Natural killer cell (primary cell): ENCODE data around the gene CPEB4. TPM values are rescaled to one million over a fixed set of nuclear protein-coding genes. Genes with fewer than 3 reads are reported as not detected.

Source experiments
- ATAC-seq, 3 donors: fragments of 150-1000 bp in 2 of 3; fragments of 200-7000 bp in 1 of 3; cut with Tn5 transposase; 1 replicate in 1 of 3; 2 replicates in 2 of 3; pipeline ENCODE4 v1.10.0; 2021; ENCODE audit warnings: mild to moderate bottlenecking in 2 of 3, moderate library complexity in 2 of 3
- DNase-seq, 2 donors: peaks; one replicate each; pipeline versions ENCODE4 v3.0.0 to v3.0.0-alpha.2; 2013 to 2021; ENCODE audit warnings: mixed read lengths in 1 of 2
- H3K27ac ChIP-seq: one replicate; pipeline ENCODE4 v1.5.1; 2013; ENCODE audit warnings: mild to moderate bottlenecking, low read length
- H3K27me3 ChIP-seq: one replicate; pipeline ENCODE4 v1.6.1; 2013; ENCODE audit warnings: low read length; ENCODE audit not compliant: control insufficient read depth, insufficient read depth
- H3K36me3 ChIP-seq: one replicate; pipeline ENCODE4 v1.6.1; 2013; ENCODE audit warnings: low read length; ENCODE audit not compliant: control insufficient read depth, insufficient read depth
- H3K4me1 ChIP-seq: one replicate; pipeline ENCODE4 v1.6.1; 2013; ENCODE audit warnings: low read length; ENCODE audit not compliant: control insufficient read depth, insufficient read depth
- H3K4me3 ChIP-seq: one replicate; pipeline ENCODE4 v1.5.1; 2013; ENCODE audit warnings: low read length
- H3K9me3 ChIP-seq: one replicate; pipeline ENCODE4 v1.6.1; 2013; ENCODE audit warnings: low read length; ENCODE audit not compliant: control insufficient read depth, insufficient read depth
- H3K27ac Mint-ChIP-seq, 2 donors: one replicate each; pipeline ENCODE4 v1.8.0; 2022; ENCODE audit warnings: mild to moderate bottlenecking in 2 of 2, mixed read lengths in 2 of 2, moderate library complexity in 1 of 2
- H3K27me3 Mint-ChIP-seq, 2 donors: one replicate each; pipeline ENCODE4 v1.8.0; 2022; ENCODE audit warnings: low read depth in 2 of 2, mixed read lengths in 2 of 2
- H3K36me3 Mint-ChIP-seq: one replicate; pipeline ENCODE4 v1.8.0; 2022; ENCODE audit warnings: mixed read lengths
- H3K4me1 Mint-ChIP-seq, 2 donors: one replicate each; pipeline ENCODE4 v1.8.0; 2022; ENCODE audit warnings: mixed read lengths in 2 of 2
- H3K4me3 Mint-ChIP-seq: one replicate; pipeline ENCODE4 v1.8.0; 2022; ENCODE audit warnings: mild to moderate bottlenecking, moderate library complexity, mixed read lengths
- H3K9me3 Mint-ChIP-seq, 2 donors: one replicate each; pipeline ENCODE4 v1.8.0; 2022; ENCODE audit warnings: mixed read lengths in 2 of 2
- WGBS: methylation state at CpG from one replicate; pipeline ENCODE4 v1.1.7; 2013; ENCODE audit warnings: missing lambda C conversion rate; ENCODE audit not compliant: insufficient coverage; 5-methylcytosine and 5-hydroxymethylcytosine counted together
- intact Hi-C: fragments of 100-400 bp; cut with micrococcal nuclease; formaldehyde crosslinking; loops from one replicate; pipeline ENCODE4 v1.14.2; 2022
- total RNA-seq, 4 donors: library from RNA; stranded (reverse); fragments of 120-200 nt in 1 of 4; gene quantifications; one replicate each; pipeline versions ENCODE4 v1.2.3 to v1.2.4, GENCODE V29; 2013 to 2022
- TF ChIP-seq, protein P1 (sequence below): fragments of 200-600 bp; IDR thresholded peaks from one replicate; pipeline ENCODE4 v1.8.0; 2022; ENCODE audit warnings: antibody characterized with exemption

CPEB4 gene
- total RNA-seq, 3 donors from 2014 or later (not counting 1 experiment from before 2014, with no cell fraction given): 44.4 to 60.4 (median 55.1) TPM

GRCh38 chr5:173902743-173903142 lies 14.6 kb downstream of the CPEB4 start:
- no peaks in the 10 kb centered on the region for H3K9me3 Mint-ChIP-seq

GRCh38 chr5:173903396-173904140 lies 15.4 kb downstream of the CPEB4 start:
- Histone ChIP-seq H3K27me3 (no peaks in the 10 kb centered on the region), H3K4me3 (no peak overlapping the region), H3K36me3 (no peaks in the 10 kb centered on the region), H3K4me1 (no peaks in the 10 kb centered on the region), H3K27ac (no peak overlapping the region), H3K9me3 (no peaks in the 10 kb centered on the region)
- Mint-ChIP-seq H3K27ac (no peak overlapping the region), H3K27me3 (no peaks in the 10 kb centered on the region), H3K9me3 (no peaks in the 10 kb centered on the region), H3K4me3 (no peak overlapping the region), H3K36me3 (no peaks in the 10 kb centered on the region), H3K4me1 (peaks cover 54 to 58% of the 10 kb centered on the region in 2 donors)
- TF ChIP-seq, protein P1, sequence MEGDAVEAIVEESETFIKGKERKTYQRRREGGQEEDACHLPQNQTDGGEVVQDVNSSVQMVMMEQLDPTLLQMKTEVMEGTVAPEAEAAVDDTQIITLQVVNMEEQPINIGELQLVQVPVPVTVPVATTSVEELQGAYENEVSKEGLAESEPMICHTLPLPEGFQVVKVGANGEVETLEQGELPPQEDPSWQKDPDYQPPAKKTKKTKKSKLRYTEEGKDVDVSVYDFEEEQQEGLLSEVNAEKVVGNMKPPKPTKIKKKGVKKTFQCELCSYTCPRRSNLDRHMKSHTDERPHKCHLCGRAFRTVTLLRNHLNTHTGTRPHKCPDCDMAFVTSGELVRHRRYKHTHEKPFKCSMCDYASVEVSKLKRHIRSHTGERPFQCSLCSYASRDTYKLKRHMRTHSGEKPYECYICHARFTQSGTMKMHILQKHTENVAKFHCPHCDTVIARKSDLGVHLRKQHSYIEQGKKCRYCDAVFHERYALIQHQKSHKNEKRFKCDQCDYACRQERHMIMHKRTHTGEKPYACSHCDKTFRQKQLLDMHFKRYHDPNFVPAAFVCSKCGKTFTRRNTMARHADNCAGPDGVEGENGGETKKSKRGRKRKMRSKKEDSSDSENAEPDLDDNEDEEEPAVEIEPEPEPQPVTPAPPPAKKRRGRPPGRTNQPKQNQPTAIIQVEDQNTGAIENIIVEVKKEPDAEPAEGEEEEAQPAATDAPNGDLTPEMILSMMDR: no peak
- DNase-seq (no peak), ATAC-seq (no peak)
- intact Hi-C loops: no loop called here
- WGBS: 94% methylated on average over 5 of the region's 5 CpGs

More at GRCh38 chr5:173902743-173903142, 14.6 kb downstream of the CPEB4 start:
- H3K4me3 Mint-ChIP-seq: no peak overlapping the region
- peak overlapping the region in 1 of 2 donors; percentile 28 for H3K27ac Mint-ChIP-seq
- no peaks in the 10 kb centered on the region for H3K9me3 ChIP-seq
- H3K4me1 Mint-ChIP-seq: peaks cover 48 to 50% of the 10 kb centered on the region in 2 donors
- no peak for DNase-seq
- no peak for ATAC-seq
- H3K27me3 ChIP-seq: no peaks in the 10 kb centered on the region
- TF ChIP-seq, protein P1: no peak
- no peak overlapping the region for H3K27ac ChIP-seq
- H3K4me3 ChIP-seq: no peak overlapping the region
- intact Hi-C loops: no loop called here
- H3K27me3 Mint-ChIP-seq: no peaks in the 10 kb centered on the region
- H3K4me1 ChIP-seq: no peaks in the 10 kb centered on the region
- no peaks in the 10 kb centered on the region for H3K36me3 Mint-ChIP-seq
- no peaks in the 10 kb centered on the region for H3K36me3 ChIP-seq

DNA sequence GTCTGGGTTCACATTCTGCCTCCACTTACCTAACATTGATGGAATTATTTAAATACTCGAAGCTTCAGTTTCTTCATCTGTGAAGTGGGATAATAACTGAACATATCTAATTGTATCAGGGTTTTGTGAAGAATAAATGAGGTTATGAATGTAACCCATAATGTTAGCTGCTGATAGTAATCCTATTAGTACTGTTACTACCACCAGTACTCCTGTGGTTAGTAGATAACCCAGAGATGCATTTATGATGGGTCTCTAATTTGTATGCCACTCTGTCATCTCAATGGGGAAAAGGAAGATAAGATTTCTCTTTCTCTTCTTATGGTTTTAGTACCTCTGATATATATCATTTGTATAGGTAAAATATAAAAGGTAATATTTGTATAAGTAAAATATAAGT lies 16.0 kb downstream of the CPEB4 start:
- Mint-ChIP-seq H3K9me3 (no peaks in the 10 kb centered on the region), H3K4me1 (peaks cover 55 to 61% of the 10 kb centered on the region in 2 donors), H3K4me3 (no peak overlapping the region), H3K27ac (no peak overlapping the region), H3K36me3 (no peaks in the 10 kb centered on the region), H3K27me3 (no peaks in the 10 kb centered on the region)
- WGBS: no CpG with 5 or more reads among the region's 1 CpG
- DNase-seq (no peak), ATAC-seq (no peak)
- no peak overlapping the region for H3K4me3 ChIP-seq
- no peaks in the 10 kb centered on the region for H3K4me1 ChIP-seq
- no peaks in the 10 kb centered on the region for H3K27me3 ChIP-seq
- no peaks in the 10 kb centered on the region for H3K9me3 ChIP-seq
- intact Hi-C loops: no loop called here
- TF ChIP-seq, protein P1: no peak
- no peaks in the 10 kb centered on the region for H3K36me3 ChIP-seq
- no peak overlapping the region for H3K27ac ChIP-seq

DNA sequence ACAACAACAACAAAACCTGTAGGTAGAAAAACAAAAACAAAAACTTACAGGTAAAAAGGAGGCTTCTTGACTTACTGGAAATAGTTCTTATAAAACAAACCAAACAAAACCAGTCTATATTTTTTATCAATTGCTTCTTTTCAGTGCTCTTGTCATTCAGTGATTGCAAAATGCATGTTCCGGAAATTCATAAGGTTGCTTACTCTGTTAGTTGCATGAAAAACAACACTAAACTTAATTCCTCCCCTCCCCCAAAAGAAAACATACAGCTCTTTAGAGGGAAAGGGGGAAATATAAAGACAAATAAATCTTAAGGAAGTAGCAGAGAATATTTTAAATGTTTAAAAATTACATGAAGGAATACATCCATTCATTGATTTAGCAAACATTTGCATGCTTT lies 19.1 kb downstream of the CPEB4 start:
- Mint-ChIP-seq H3K4me3 (no peak overlapping the region), H3K9me3 (no peaks in the 10 kb centered on the region), H3K4me1 (peaks cover 34 to 45% of the 10 kb centered on the region in 2 donors), H3K27me3 (no peaks in the 10 kb centered on the region), H3K27ac (no peak overlapping the region), H3K36me3 (no peaks in the 10 kb centered on the region)
- no peaks in the 10 kb centered on the region for H3K9me3 ChIP-seq
- DNase-seq: no peak
- no peak for ATAC-seq
- no CpG with 5 or more reads among the region's 1 CpG for WGBS
- no peaks in the 10 kb centered on the region for H3K4me1 ChIP-seq
- H3K27ac ChIP-seq: no peak overlapping the region
- TF ChIP-seq, protein P1: no peak
- intact Hi-C loops: no loop called here
- no peak overlapping the region for H3K4me3 ChIP-seq
- H3K27me3 ChIP-seq: no peaks in the 10 kb centered on the region
- peaks cover 12% of the 10 kb centered on the region for H3K36me3 ChIP-seq
